K562 (cell line): ENCODE results near the gene CCDC192. TPM values are rescaled to one million over a fixed set of nuclear protein-coding genes. Genes with fewer than 3 reads are reported as not detected.
A peak's percentile ranks its signal among the peaks of the same experiment; 100 is the strongest.

Experiments
- FOSL1 ChIP-seq: fragments of 200-800 bp; sonication (Bioruptor generic); conservative IDR thresholded peaks from 2 replicates; pipeline ENCODE4 v1.6.1; 2016; ENCODE audit warnings: missing genetic modification characterization, missing compliant biosample characterization
- FOXJ2 ChIP-seq: fragments of 200-800 bp; sonication (Bioruptor generic); IDR thresholded peaks from 2 replicates; pipeline ENCODE4 v1.6.1; 2016; ENCODE audit warnings: missing genetic modification characterization, missing compliant biosample characterization
- MAFF ChIP-seq: IDR thresholded peaks from 2 replicates; pipeline ENCODE4 v1.6.1; 2012; ENCODE audit warnings: low read length, improper control_type of control experiment
- MAFK ChIP-seq: IDR thresholded peaks from 2 replicates; pipeline ENCODE4 v1.6.1; 2011; ENCODE audit warnings: low read length, improper control_type of control experiment
- ZNF316 ChIP-seq: fragments of 450-650 bp; IDR thresholded peaks from 2 replicates; pipeline ENCODE4 v1.6.1; 2016
- polyA plus RNA-seq, 8 experiments: library from polyadenylated mRNA; depleted of rRNA in 4 of 8; stranded (reverse) in 5 of 8; unstranded in 3 of 8; fragments of >200 nt; fragmentation: Nextera tagmentation in 2 of 8; fragmentation: Illumina TruSeq in 1 of 8; extraction: Ambion mirVana in 2 of 8; extraction: Trizol in 1 of 8; gene quantifications; 2 replicates each; pipeline versions ENCODE4 v1.2.1 to v1.2.3, GENCODE V29; 2011 to 2014; ENCODE audit warnings: inconsistent platforms in 1 of 8, missing spikeins in 1 of 8
- total RNA-seq, 7 experiments: library from RNA; depleted of rRNA in 6 of 7; stranded (reverse); fragments of >200 nt in 6 of 7; fragmentation: Illumina TruSeq in 2 of 7; extraction: Trizol in 2 of 7; gene quantifications; 2 replicates each; pipeline versions ENCODE4 v1.2.1 to v1.2.3, GENCODE V29; 2011 to 2021; ENCODE audit warnings: low replicate concordance in 1 of 7

Gene CCDC192
- total and polyA plus RNA-seq, 9 of the 15 experiments (the other 6 are each of a cell fraction or from before 2014, with no cell fraction given) = 0.21 to 0.66 (median 0.38) TPM; not detected in 2

GRCh38 chr5:127988146-127988760, 285.1 kb downstream of the CCDC192 start (continued):
- TF ChIP-seq MAFK (peak; percentile 36; the same call in 1 of the 2 replicates), MAFF (peak; percentile 46; the same call in 1 of the 2 replicates), FOSL1 (peak; percentile 27; the same call in 1 of the 2 replicates), FOXJ2 (tag) (0 out of 2 replicates have a peak, but pooled peaks have one; percentile 47), ZNF316 (peak; percentile 34; the same call in 1 of the 2 replicates)

Other genes with a start within 250 kb of the CCDC192 start
- gene PRRC1, start 185.8 kb upstream of the CCDC192 start, total RNA-seq (2014; rRNA removed) = 23.4 and 24.7 TPM in 2 replicates
- 39.1 and 39.2 TPM in 2 replicates for gene PRRC1, start 185.8 kb upstream of the CCDC192 start, total RNA-seq (2014; rRNA removed; fragmentation: Illumina TruSeq; extraction: Trizol)
- gene PRRC1, start 185.8 kb upstream of the CCDC192 start, total RNA-seq (2015; rRNA removed; fragmentation: Illumina TruSeq; extraction: Trizol) = 38.4 and 41.1 TPM in 2 replicates
- gene PRRC1, start 185.8 kb upstream of the CCDC192 start, total RNA-seq (2021) = 48.0 and 51.4 TPM in 2 replicates
- gene PRRC1, start 185.8 kb upstream of the CCDC192 start, polyA plus RNA-seq (2011; rRNA removed) = 62.1 and 77.6 TPM in 2 replicates
- gene PRRC1, start 185.8 kb upstream of the CCDC192 start, polyA plus RNA-seq (2014; fragmentation: Illumina TruSeq; extraction: Trizol) = 38.0 and 43.9 TPM in 2 replicates
- gene PRRC1, start 185.8 kb upstream of the CCDC192 start, polyA plus RNA-seq (2014; fragmentation: Nextera tagmentation; extraction: Ambion mirVana) = 10 to 100 TPM; 44.3 to 68.7 TPM
- 28.9 and 32.2 TPM in 2 replicates for gene PRRC1, start 185.8 kb upstream of the CCDC192 start, polyA plus RNA-seq (2014; rRNA removed)
- not detected in 2 replicates for gene CTXN3, start 54.3 kb upstream of the CCDC192 start, total RNA-seq (2014; rRNA removed)
- not detected in 2 replicates for gene CTXN3, start 54.3 kb upstream of the CCDC192 start, total RNA-seq (2014; rRNA removed; fragmentation: Illumina TruSeq; extraction: Trizol)
- not detected in 2 replicates for gene CTXN3, start 54.3 kb upstream of the CCDC192 start, total RNA-seq (2015; rRNA removed; fragmentation: Illumina TruSeq; extraction: Trizol)
- gene CTXN3, start 54.3 kb upstream of the CCDC192 start, total RNA-seq (2021) = not detected in 2 replicates
- not detected in 2 replicates for gene CTXN3, start 54.3 kb upstream of the CCDC192 start, polyA plus RNA-seq (2011; rRNA removed)
- gene CTXN3, start 54.3 kb upstream of the CCDC192 start, polyA plus RNA-seq (2014; fragmentation: Illumina TruSeq; extraction: Trizol) = not detected in 2 replicates
- not detected for gene CTXN3, start 54.3 kb upstream of the CCDC192 start, polyA plus RNA-seq (2014; fragmentation: Nextera tagmentation; extraction: Ambion mirVana)
- not detected in 2 replicates for gene CTXN3, start 54.3 kb upstream of the CCDC192 start, polyA plus RNA-seq (2014; rRNA removed)